CD14-positive monocyte (primary cell): ENCODE results near the gene DDX51. TPM values are rescaled to one million over a fixed set of nuclear protein-coding genes. Genes with fewer than 3 reads are reported as not detected.

Experiments used
- DNase-seq, 3 donors: peaks; one replicate each; pipeline ENCODE4 v3.0.0-alpha.2; 2011 to 2022
- H2AFZ ChIP-seq: 2 replicates; pipeline ENCODE4 v1.6.0; 2012; ENCODE audit warnings: mild to moderate bottlenecking, low read depth, low read length, inconsistent platforms; ENCODE audit not compliant: insufficient read depth, poor library complexity, severe bottlenecking
- H3K27ac ChIP-seq, 2 donors: 1 replicate in 1 of 2; 2 replicates in 1 of 2; pipeline ENCODE4 v1.5.1; 2012 to 2013; ENCODE audit warnings: low read length in 2 of 2, control low read depth in 1 of 2, inconsistent platforms in 1 of 2, low read depth in 1 of 2, mild to moderate bottlenecking in 1 of 2
- H3K27me3 ChIP-seq, 2 donors: one replicate each; pipeline versions ENCODE4 v1.6.0 to v1.6.1; 2011 to 2013; ENCODE audit warnings: low read length in 2 of 2; ENCODE audit not compliant: control insufficient read depth in 2 of 2, insufficient read depth in 2 of 2
- H3K36me3 ChIP-seq, 2 donors: replicated peaks in 1 of 2; 1 replicate in 1 of 2; 2 replicates in 1 of 2; pipeline versions ENCODE4 v1.5.1 to v1.6.1; 2012 to 2013; ENCODE audit warnings: low read length in 2 of 2, control low read depth in 1 of 2, inconsistent platforms in 1 of 2, mild to moderate bottlenecking in 1 of 2; ENCODE audit not compliant: insufficient read depth in 2 of 2, control insufficient read depth in 1 of 2
- H3K4me1 ChIP-seq, 2 donors: 1 replicate in 1 of 2; 2 replicates in 1 of 2; pipeline versions ENCODE4 v1.5.1 to v1.6.1; 2012 to 2013; ENCODE audit warnings: low read length in 2 of 2, control low read depth in 1 of 2, inconsistent platforms in 1 of 2, mild to moderate bottlenecking in 1 of 2, moderate library complexity in 1 of 2; ENCODE audit not compliant: insufficient read depth in 2 of 2, control insufficient read depth in 1 of 2
- H3K4me2 ChIP-seq: replicated peaks from 2 replicates; pipeline ENCODE3; 2012; ENCODE audit warnings: low read length, moderate library complexity, mild to moderate bottlenecking; ENCODE audit not compliant: poor library complexity, severe bottlenecking; ENCODE audit errors: extremely low read depth
- H3K4me3 ChIP-seq, 3 experiments: fragments of 200-600 bp in 1 of 3; sonication (generic) in 1 of 3; replicated peaks in 1 of 3; 1 replicate in 2 of 3; 2 replicates in 1 of 3; pipeline ENCODE4 v1.5.1; 2011 to 2013; ENCODE audit warnings: low read length in 3 of 3, mild to moderate bottlenecking in 3 of 3, control low read depth in 2 of 3, low read depth in 2 of 3, inconsistent platforms in 1 of 3, moderate library complexity in 1 of 3
- H3K79me2 ChIP-seq: 2 replicates; pipeline ENCODE4 v1.6.0; 2012; ENCODE audit warnings: mild to moderate bottlenecking, control low read depth, inconsistent platforms, low read length, moderate library complexity; ENCODE audit not compliant: insufficient read depth
- H3K9ac ChIP-seq: 2 replicates; pipeline ENCODE4 v1.6.0; 2017; ENCODE audit warnings: low read length, mild to moderate bottlenecking; ENCODE audit not compliant: insufficient read depth, poor library complexity, severe bottlenecking
- H3K9me3 ChIP-seq, 2 donors: replicated peaks in 1 of 2; 1 replicate in 1 of 2; 2 replicates in 1 of 2; pipeline versions ENCODE4 v1.5.1 to v1.6.1; 2012 to 2013; ENCODE audit warnings: low read length in 2 of 2, control low read depth in 1 of 2; ENCODE audit not compliant: control insufficient read depth in 1 of 2, insufficient read depth in 1 of 2
- H4K20me1 ChIP-seq: 2 replicates; pipeline ENCODE4 v1.6.0; 2012; ENCODE audit warnings: mild to moderate bottlenecking, low read length, control low read depth, moderate library complexity; ENCODE audit not compliant: insufficient read depth
- H3K27ac Mint-ChIP-seq, 7 donors: one replicate each; pipeline ENCODE4 v1.8.0; 2020; ENCODE audit warnings: mild to moderate bottlenecking in 7 of 7, mixed read lengths in 7 of 7, moderate library complexity in 6 of 7, inconsistent platforms in 2 of 7
- H3K27me3 Mint-ChIP-seq, 3 donors: one replicate each; pipeline ENCODE4 v1.8.0; 2021 to 2022; ENCODE audit warnings: low read depth in 3 of 3, mild to moderate bottlenecking in 3 of 3, mixed read lengths in 3 of 3, moderate library complexity in 3 of 3, inconsistent platforms in 1 of 3
- H3K36me3 Mint-ChIP-seq, 2 donors: one replicate each; pipeline ENCODE4 v1.8.0; 2020; ENCODE audit warnings: mixed read lengths in 2 of 2, inconsistent platforms in 1 of 2, mild to moderate bottlenecking in 1 of 2
- H3K4me1 Mint-ChIP-seq: one replicate; pipeline ENCODE4 v1.8.0; 2020; ENCODE audit warnings: mild to moderate bottlenecking, mixed read lengths
- H3K4me3 Mint-ChIP-seq, 2 donors: one replicate each; pipeline ENCODE4 v1.8.0; 2020; ENCODE audit warnings: mild to moderate bottlenecking in 2 of 2, mixed read lengths in 2 of 2, moderate library complexity in 1 of 2
- H3K9me3 Mint-ChIP-seq, 7 donors: one replicate each; pipeline ENCODE4 v1.8.0; 2020 to 2022; ENCODE audit warnings: mixed read lengths in 7 of 7, mild to moderate bottlenecking in 6 of 7, moderate library complexity in 6 of 7, inconsistent platforms in 2 of 7
- CTCF ChIP-seq: fragments of 200-600 bp; IDR thresholded peaks from one replicate; pipeline ENCODE4 v1.8.0; 2022; ENCODE audit warnings: antibody characterized with exemption, mild to moderate bottlenecking
- WGBS: methylation state at CpG from one replicate; pipeline ENCODE4 v1.1.5; 2013; ENCODE audit warnings: missing lambda C conversion rate; ENCODE audit not compliant: insufficient coverage; 5-methylcytosine and 5-hydroxymethylcytosine counted together
- intact Hi-C, 2 donors: fragments of 100-400 bp; cut with micrococcal nuclease; formaldehyde crosslinking; loops; one replicate each; pipeline versions ENCODE4 v1.15.0 to v1.15.1; 2023
- polyA plus RNA-seq, 3 donors: library from polyadenylated mRNA; depleted of rRNA in 1 of 3; unstranded in 2 of 3; stranded (reverse) in 1 of 3; fragments of 300-500 nt in 2 of 3; fragments of >200 nt in 1 of 3; fragmentation: Illumina TruSeq in 2 of 3; gene quantifications; 1 replicate in 2 of 3; 2 replicates in 1 of 3; pipeline ENCODE4 v1.2.3, GENCODE V29; 2012 to 2021

The DDX51 gene
- polyA plus RNA-seq, 3 donors, result 1.7 to 24.9 (median 2.7) TPM

GRCh38 chr12:132108211-132108832 lies 35.8 kb downstream of the DDX51 start:
- no peak overlapping the region for H2AFZ ChIP-seq
- peaks cover 16 to 53% of the 10 kb centered on the region in 2 donors for H3K36me3 ChIP-seq
- DNase-seq, result no peak
- H3K79me2 ChIP-seq, result no peaks in the 10 kb centered on the region
- H3K4me1 ChIP-seq, result no peaks in the 10 kb centered on the region
- H3K36me3 Mint-ChIP-seq, result peaks cover 31 to 55% of the 10 kb centered on the region in 2 donors
- no peak overlapping the region for H3K9ac ChIP-seq
- no peaks in the 10 kb centered on the region for H3K27me3 ChIP-seq
- intact Hi-C loops, result no loop called here
- no peaks in the 10 kb centered on the region for H3K27me3 Mint-ChIP-seq
- no peaks in the 10 kb centered on the region for H3K9me3 ChIP-seq
- TF ChIP-seq CTCF, result no peak
- 99% methylated on average over 15 of the region's 16 CpGs for WGBS
- no peaks in the 10 kb centered on the region for H3K4me1 Mint-ChIP-seq
- no peak overlapping the region for H3K4me2 ChIP-seq
- H3K4me3 ChIP-seq, result no peak overlapping the region
- H3K27ac ChIP-seq, result no peak overlapping the region
- H4K20me1 ChIP-seq, result no peaks in the 10 kb centered on the region
- H3K27ac Mint-ChIP-seq, result no peak overlapping the region
- H3K4me3 Mint-ChIP-seq, result no peak overlapping the region
- no peaks in the 10 kb centered on the region for H3K9me3 Mint-ChIP-seq

GRCh38 chr12:132106921-132107320 lies 37.2 kb downstream of the DDX51 start:
- peaks cover 25 to 46% of the 10 kb centered on the region in 2 donors for H3K36me3 Mint-ChIP-seq
- Histone ChIP-seq H4K20me1 (no peaks in the 10 kb centered on the region), H3K27ac (no peak overlapping the region), H3K79me2 (no peaks in the 10 kb centered on the region), H3K36me3 (peaks cover 15 to 52% of the 10 kb centered on the region in 2 donors), H3K9ac (no peak overlapping the region), H3K4me2 (no peak overlapping the region), H3K4me1 (no peaks in the 10 kb centered on the region), H2AFZ (no peak overlapping the region), H3K9me3 (no peaks in the 10 kb centered on the region), H3K27me3 (no peaks in the 10 kb centered on the region), H3K4me3 (no peak overlapping the region)
- H3K27me3 Mint-ChIP-seq, result no peaks in the 10 kb centered on the region
- no peak for DNase-seq
- intact Hi-C loops, result no loop called here
- H3K9me3 Mint-ChIP-seq, result no peaks in the 10 kb centered on the region
- 95% methylated on average over 4 of the region's 7 CpGs for WGBS
- H3K4me3 Mint-ChIP-seq, result no peak overlapping the region
- no peaks in the 10 kb centered on the region for H3K4me1 Mint-ChIP-seq
- TF ChIP-seq CTCF, result no peak
- H3K27ac Mint-ChIP-seq, result no peak overlapping the region
